HepG2 (cell line): ENCODE results near the gene UBAC2. TPM values are rescaled to one million over a fixed set of nuclear protein-coding genes. Genes with fewer than 3 reads are reported as not detected.

Source experiments
- ATAC-seq: fragments of 200-7000 bp; cut with Tn5 transposase; 3 replicates; pipeline ENCODE4 v1.9.1; 2020; ENCODE audit warnings: mild to moderate bottlenecking, moderate library complexity
- BruUV-seq: library from RNA; stranded (reverse); fragments of 400-500 nt; replicated peaks from 2 replicates; lab custom pipeline; 2021; lab: Mats Ljungman, UMichigan
- CTCF ChIA-PET: fragments of 300-600 bp; formaldehyde crosslinking; extraction: SDS; loops from one replicate; lab custom pipeline; 2021; ENCODE audit warnings: low total read pairs, inconsistent platforms, low intra/inter-chr PET ratio; lab: Yijun Ruan, JAX
- POLR2A ChIA-PET: fragments of 350-600 bp; sonication (Branson Sonifier 250); formaldehyde crosslinking; loops from one replicate; lab custom pipeline; 2020; ENCODE audit warnings: antibody characterized with exemption, inconsistent platforms; lab: Yijun Ruan, JAX
- DNase-seq: peaks from one replicate; pipeline ENCODE4 v3.0.0-alpha.2; 2015; ENCODE audit warnings: low spot score
- FAIRE-seq: peaks from 3 replicates; lab custom pipeline; 2011; peaks lifted over from hg19 to GRCh38; lab: Jason Lieb, UNC
- H2AFZ ChIP-seq: one replicate; pipeline ENCODE4 v1.6.1; 2011; ENCODE audit warnings: low read length, inconsistent platforms
- H3K27ac ChIP-seq: fragments of 300-600 bp; 3 replicates; pipeline ENCODE4 v1.8.0; 2011; ENCODE audit warnings: mixed run types, mild to moderate bottlenecking, mixed read lengths, low read length, inconsistent platforms; ENCODE audit not compliant: insufficient read depth; ENCODE audit errors: extremely low read length
- H3K27me3 ChIP-seq, 2 experiments: fragments of 200-600 bp in 1 of 2; 2 replicates in 1 of 2; 3 replicates in 1 of 2; pipeline versions ENCODE4 v1.6.0 to v1.8.0; 2011; ENCODE audit warnings: low read length in 2 of 2, mild to moderate bottlenecking in 2 of 2, moderate library complexity in 2 of 2, inconsistent platforms in 1 of 2; ENCODE audit not compliant: insufficient read depth in 2 of 2, control insufficient read depth in 1 of 2
- H3K36me3 ChIP-seq, 2 experiments: fragments of 200-600 bp in 1 of 2; replicated peaks in 1 of 2; 2 replicates in 1 of 2; 3 replicates in 1 of 2; pipeline versions ENCODE4 v1.5.1 to v1.8.0; 2011; ENCODE audit warnings: low read length in 2 of 2, inconsistent platforms in 1 of 2; ENCODE audit not compliant: insufficient read depth in 2 of 2, control insufficient read depth in 1 of 2
- H3K4me1 ChIP-seq: 2 replicates; pipeline ENCODE4 v1.5.1; 2012; ENCODE audit warnings: low read length, inconsistent platforms; ENCODE audit not compliant: insufficient read depth
- H3K4me2 ChIP-seq: 2 replicates; pipeline ENCODE4 v1.6.0; 2011; ENCODE audit warnings: low read depth, low read length, inconsistent platforms
- H3K4me3 ChIP-seq, 3 experiments: fragments of 200-600 bp in 1 of 3; sonication (generic), shearing (Covaris generic) in 1 of 3; replicated peaks in 1 of 3; 2 replicates each; pipeline ENCODE4 v1.5.1; 2011 to 2016; ENCODE audit warnings: low read length in 3 of 3, inconsistent platforms in 2 of 3, low read depth in 2 of 3, mild to moderate bottlenecking in 2 of 3, control low read depth in 1 of 3, mixed read lengths in 1 of 3; ENCODE audit not compliant: insufficient read depth in 1 of 3
- H3K79me2 ChIP-seq: one replicate; pipeline ENCODE4 v1.6.1; 2011; ENCODE audit warnings: low read length, inconsistent platforms; ENCODE audit not compliant: insufficient read depth
- H3K9ac ChIP-seq: 2 replicates; pipeline ENCODE4 v1.6.0; 2011; ENCODE audit warnings: mild to moderate bottlenecking, low read depth, low read length, inconsistent platforms; ENCODE audit not compliant: insufficient read depth
- H3K9me3 ChIP-seq: 2 replicates; pipeline ENCODE4 v1.5.1; 2012; ENCODE audit warnings: mild to moderate bottlenecking, low read length
- H4K20me1 ChIP-seq: 2 replicates; pipeline ENCODE4 v1.6.0; 2011; ENCODE audit warnings: inconsistent platforms, mild to moderate bottlenecking, low read length, moderate library complexity; ENCODE audit not compliant: insufficient read depth
- ATAD3A ChIP-seq: sonication (generic); formaldehyde crosslinking; IDR thresholded peaks from 2 replicates; pipeline ENCODE4 v1.4.0; 2020; ENCODE audit warnings: missing genetic modification reagents
- ETV6 ChIP-seq: sonication (generic); formaldehyde crosslinking; conservative IDR thresholded peaks from 2 replicates; pipeline ENCODE4 v1.4.0; 2020; ENCODE audit warnings: missing genetic modification reagents
- HOXA5 ChIP-seq: sonication (generic); formaldehyde crosslinking; IDR thresholded peaks from 2 replicates; pipeline ENCODE4 v1.4.0; 2020; ENCODE audit warnings: missing genetic modification reagents
- IRF2 ChIP-seq: IDR thresholded peaks from 2 replicates; pipeline ENCODE4 v1.6.1; 2018; ENCODE audit warnings: missing genetic modification reagents, missing compliant biosample characterization
- NCOR1 ChIP-seq: fragments of 200-600 bp; sonication (generic); IDR thresholded peaks from 2 replicates; pipeline ENCODE4 v1.7.0; 2017; ENCODE audit warnings: antibody characterized with exemption, low read length, borderline replicate concordance
- NFAT5 ChIP-seq: sonication (generic); formaldehyde crosslinking; IDR thresholded peaks from 2 replicates; pipeline ENCODE4 v1.4.0; 2020; ENCODE audit warnings: missing genetic modification reagents
- PCBP2 ChIP-seq: fragments of 200-400 bp; formaldehyde crosslinking; optimal IDR thresholded peaks from 2 replicates; pipeline ENCODE3; 2018; ENCODE audit warnings: low read length, low read depth; ENCODE audit not compliant: poor library complexity, severe bottlenecking
- SALL1 ChIP-seq: sonication (generic); formaldehyde crosslinking; IDR thresholded peaks from 2 replicates; pipeline ENCODE4 v1.8.0; 2022; ENCODE audit warnings: mild to moderate bottlenecking, missing genetic modification reagents
- SMAD3 ChIP-seq: sonication (generic); formaldehyde crosslinking; IDR thresholded peaks from 2 replicates; pipeline ENCODE4 v1.4.0; 2020; ENCODE audit warnings: missing genetic modification reagents
- SSRP1 ChIP-seq: IDR thresholded peaks from 2 replicates; pipeline ENCODE4 v1.6.1; 2016; ENCODE audit warnings: control low read depth
- ZFP82 ChIP-seq: sonication (generic); formaldehyde crosslinking; IDR thresholded peaks from 2 replicates; pipeline ENCODE4 v1.5.1; 2020; ENCODE audit warnings: mild to moderate bottlenecking, missing genetic modification reagents, borderline replicate concordance
- ZNF207 ChIP-seq: fragments of 450-650 bp; IDR thresholded peaks from 2 replicates; pipeline ENCODE4 v1.6.1; 2016; ENCODE audit warnings: antibody characterized with exemption, borderline replicate concordance
- ZNF282 ChIP-seq: fragments of 450-650 bp; IDR thresholded peaks from 2 replicates; pipeline ENCODE4 v1.6.1; 2018; ENCODE audit not compliant: partially characterized antibody
- ZNF44 ChIP-seq: sonication (generic); formaldehyde crosslinking; IDR thresholded peaks from 2 replicates; pipeline ENCODE4 v1.5.1; 2020; ENCODE audit warnings: mild to moderate bottlenecking, missing genetic modification reagents
- ZNF547 ChIP-seq: sonication (generic); formaldehyde crosslinking; IDR thresholded peaks from 2 replicates; pipeline ENCODE4 v1.5.1; 2020; ENCODE audit warnings: mild to moderate bottlenecking, missing genetic modification reagents
- ZNF567 ChIP-seq: sonication (generic); formaldehyde crosslinking; IDR thresholded peaks from 2 replicates; pipeline ENCODE4 v1.8.1; 2023; ENCODE audit warnings: mild to moderate bottlenecking, missing genetic modification reagents, borderline replicate concordance
- ZNF740 ChIP-seq: sonication (generic); formaldehyde crosslinking; IDR thresholded peaks from 2 replicates; pipeline ENCODE4 v1.4.0; 2020; ENCODE audit warnings: missing genetic modification reagents
- ZNF788 ChIP-seq: sonication (generic); formaldehyde crosslinking; IDR thresholded peaks from 2 replicates; pipeline ENCODE4 v1.5.0; 2020; ENCODE audit warnings: mild to moderate bottlenecking, missing genetic modification reagents, borderline replicate concordance
- WGBS: methylation state at CpG from one replicate; pipeline ENCODE4 v1.1.6; 2017; ENCODE audit warnings: low lambda C conversion rate; 5-methylcytosine and 5-hydroxymethylcytosine counted together
- in situ Hi-C: cut with HindIII; loops from 2 replicates; pipeline ENCODE4 v1.10.0; 2017; ENCODE audit warnings: low pct_unique_long_range_greater_than_20kb; ENCODE audit not compliant: extremely low pct_ligation_motif_present
- intact Hi-C: fragments of 100-400 bp; cut with micrococcal nuclease; formaldehyde crosslinking; loops from one replicate; pipeline ENCODE4 v1.10.0; 2022; ENCODE audit not compliant: unreplicated experiment
- polyA plus RNA-seq, 8 experiments: library from polyadenylated mRNA; depleted of rRNA in 3 of 8; stranded (reverse) in 7 of 8; unstranded in 1 of 8; fragments of >200 nt; fragmentation: Illumina TruSeq in 4 of 8; extraction: Trizol in 4 of 8; gene quantifications; 2 replicates each; pipeline versions ENCODE4 v1.2.1 to v1.2.3, GENCODE V29; 2011 to 2016; ENCODE audit warnings: low read depth in 4 of 8, missing spikeins in 1 of 8, mixed read lengths in 1 of 8; ENCODE audit not compliant: insufficient read depth in 1 of 8
- total RNA-seq, 5 experiments: library from RNA; depleted of rRNA; stranded (reverse); fragments of >200 nt; fragmentation: Illumina TruSeq; extraction: Trizol; gene quantifications; 2 replicates each; pipeline ENCODE4 v1.2.3, GENCODE V29; 2016; ENCODE audit warnings: low read depth in 1 of 5

The UBAC2 gene
- total and polyA plus RNA-seq, 2 of the 13 experiments (the other 11 are each of a cell fraction or from before 2014, with no cell fraction given) = 61.3 to 80.8 TPM

GRCh38 chr13:99366075-99366987, 165.7 kb downstream of the UBAC2 start:
- CTCF ChIA-PET = no interaction called here

GRCh38 chr13:99367106-99367616, 166.5 kb downstream of the UBAC2 start:
- Histone ChIP-seq H3K27me3 (no peaks in the 10 kb centered on the region), H4K20me1 (no peaks in the 10 kb centered on the region), H3K36me3 (peaks cover 7 to 39% of the 10 kb centered on the region in 2 experiments), H3K4me3 (no peak overlapping the region), H3K4me1 (no peaks in the 10 kb centered on the region), H3K9me3 (no peaks in the 10 kb centered on the region), H3K9ac (no peak overlapping the region), H3K4me2 (no peak overlapping the region), H2AFZ (no peak overlapping the region), H3K27ac (no peak overlapping the region), H3K79me2 (no peaks in the 10 kb centered on the region)
- in situ Hi-C loops (no loop called here), intact Hi-C loops (no loop called here)
- ATAC-seq = no peak
- CTCF ChIA-PET = no interaction called here
- 97% methylated on average over 7 of the region's 7 CpGs for WGBS
- POLR2A ChIA-PET = no interaction called here
- FAIRE-seq = no peak
- DNase-seq = no peak
- BruUV-seq = no TSS peak
- TF ChIP-seq ZNF567 (CRISPR knock-in tag) = no peak
- no peak for TF ChIP-seq ZNF740
- TF ChIP-seq NFAT5 = no peak
- TF ChIP-seq SMAD3 (CRISPR knock-in tag) = no peak
- no peak for TF ChIP-seq HOXA5 (CRISPR knock-in tag)
- no peak for TF ChIP-seq ZNF788 (CRISPR knock-in tag)
- TF ChIP-seq NCOR1 = no peak
- no peak for TF ChIP-seq ZNF44 (CRISPR knock-in tag)
- no peak for TF ChIP-seq ZFP82 (CRISPR knock-in tag)

More at GRCh38 chr13:99366075-99366987, 165.7 kb downstream of the UBAC2 start:
- Histone ChIP-seq H3K79me2 (no peaks in the 10 kb centered on the region), H3K4me3 (no peak overlapping the region), H3K4me1 (no peaks in the 10 kb centered on the region), H3K27me3 (no peaks in the 10 kb centered on the region), H3K4me2 (no peak overlapping the region), H3K9me3 (no peaks in the 10 kb centered on the region), H3K9ac (no peak overlapping the region), H3K27ac (no peak overlapping the region), H3K36me3 (peaks cover 9 to 39% of the 10 kb centered on the region in 2 experiments), H2AFZ (no peak overlapping the region), H4K20me1 (no peaks in the 10 kb centered on the region)
- 92% methylated on average over 11 of the region's 11 CpGs for WGBS
- no peak for ATAC-seq
- TF ChIP-seq ZNF547 (no peak), PCBP2 (no peak), SSRP1 (CRISPR knock-in tag) (no peak), ATAD3A (CRISPR knock-in tag) (no peak), ZNF282 (no peak), ETV6 (no peak), ZNF207 (no peak), SALL1 (no peak), IRF2 (CRISPR knock-in tag) (no peak)
- BruUV-seq = no TSS peak
- intact Hi-C loops = no loop called here
- in situ Hi-C loops = no loop called here
- DNase-seq = no peak
- no peak for FAIRE-seq
- POLR2A ChIA-PET = no interaction called here
